GM12892 (cell line): Measurements from ENCODE around the gene CYP4A11.
"Not testable (repeated sequence)": the region's sequence is repeated elsewhere in the genome, so short reads cannot be mapped to it uniquely, and the experiment has no call there.

Experiments
- DNase-seq: peaks from one replicate; pipeline ENCODE4 v3.0.0; 2011; ENCODE audit not compliant: insufficient read length
- FAIRE-seq: peaks from 2 replicates; lab custom pipeline; 2011; peaks lifted over from hg19 to GRCh38; lab: Jason Lieb, UNC
- POLR2A ChIP-seq: IDR thresholded peaks from 2 replicates; pipeline ENCODE4 v1.6.1; 2011; ENCODE audit warnings: low read depth, low read length, control low read depth
- POLR2AphosphoS5 ChIP-seq: IDR thresholded peaks from 2 replicates; pipeline ENCODE4 v1.6.1; 2011; ENCODE audit warnings: low read depth, low read length, control low read depth
- TAF1 ChIP-seq: IDR thresholded peaks from 2 replicates; pipeline ENCODE4 v1.6.1; 2011; ENCODE audit warnings: low read depth, mild to moderate bottlenecking, control low read depth, low read length, borderline replicate concordance

The CYP4A11 gene

DNA sequence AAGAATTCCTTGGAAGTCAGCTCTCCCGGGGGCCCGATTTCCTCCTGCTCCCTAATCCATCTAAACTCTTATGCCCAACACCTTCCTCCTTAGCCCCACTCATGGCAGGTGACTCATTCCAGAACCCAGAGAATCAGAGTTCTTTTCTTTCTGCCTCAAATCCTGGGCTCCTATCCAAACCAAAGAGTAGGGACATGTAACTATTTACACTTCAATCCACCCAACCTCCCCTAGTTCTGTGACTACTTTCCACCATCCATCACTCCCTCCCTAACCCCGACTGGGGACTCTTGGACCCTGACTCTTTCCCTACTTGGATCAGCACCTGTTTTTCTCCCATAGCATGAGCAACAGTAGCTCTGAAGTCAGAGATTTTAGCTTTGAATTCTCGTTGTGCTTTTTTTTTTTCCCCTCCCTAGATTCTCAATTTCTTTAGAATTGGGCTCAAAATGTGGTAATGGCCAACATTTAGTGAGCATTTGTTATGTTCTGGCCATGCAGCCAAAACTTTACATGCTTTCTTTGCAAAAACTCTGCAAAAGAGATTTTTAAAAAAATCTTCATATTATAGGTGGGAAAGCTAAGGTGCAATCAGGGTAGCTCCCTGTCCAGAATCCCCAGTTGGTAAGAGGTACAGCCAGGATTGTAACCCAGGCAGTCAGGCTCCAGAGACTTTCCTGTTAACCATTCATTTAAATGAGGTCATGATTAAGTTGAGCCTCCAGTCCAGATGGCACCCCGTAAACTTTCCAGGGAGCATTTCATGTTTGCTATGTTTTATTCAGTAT is 7.5 kb upstream of the CYP4A11 start:
- no peak for DNase-seq
- FAIRE-seq, result no peak
- no peak for TF ChIP-seq POLR2AphosphoS5
- no peak for TF ChIP-seq TAF1
- TF ChIP-seq POLR2A, result no peak

- DNase-seq, FAIRE-seq: not testable (repeated sequence)
Measured at GRCh38 chr1:46947706-46948105, 6.4 kb upstream of the CYP4A11 start.

GRCh38 chr1:46942086-46942485 is 810 bp upstream of the CYP4A11 start:
- no peak for TF ChIP-seq POLR2A
- no peak for TF ChIP-seq TAF1
- TF ChIP-seq POLR2AphosphoS5, result no peak
- DNase-seq (no peak), FAIRE-seq (no peak)

DNA sequence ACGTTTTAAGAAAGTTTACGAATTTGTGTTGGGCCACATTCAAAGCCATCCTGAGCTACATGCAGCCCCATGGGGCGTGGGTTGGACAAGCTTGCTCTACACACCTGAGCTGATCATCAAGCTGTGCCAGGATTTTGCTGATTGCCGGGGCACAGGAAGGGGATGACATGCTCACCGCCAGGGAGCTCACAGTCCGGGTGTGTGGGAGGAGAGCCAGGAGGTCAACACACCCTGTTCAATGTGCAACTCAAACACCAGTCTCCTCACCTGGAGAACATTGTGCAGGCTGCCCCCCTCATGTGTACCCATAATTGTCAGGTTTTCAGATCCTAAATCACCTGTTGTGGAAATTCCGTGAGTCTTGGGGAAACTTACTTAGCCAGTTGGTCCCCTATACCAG is 969 bp downstream of the CYP4A11 start:
- FAIRE-seq, result no peak
- DNase-seq, result no peak
- TF ChIP-seq POLR2A, result no peak
- no peak for TF ChIP-seq POLR2AphosphoS5
- TF ChIP-seq TAF1, result no peak

GRCh38 chr1:46937270-46937669 is 4.0 kb downstream of the CYP4A11 start:
- TF ChIP-seq POLR2A (no peak), POLR2AphosphoS5 (no peak), TAF1 (no peak)
- FAIRE-seq (no peak), DNase-seq (no peak)

DNA sequence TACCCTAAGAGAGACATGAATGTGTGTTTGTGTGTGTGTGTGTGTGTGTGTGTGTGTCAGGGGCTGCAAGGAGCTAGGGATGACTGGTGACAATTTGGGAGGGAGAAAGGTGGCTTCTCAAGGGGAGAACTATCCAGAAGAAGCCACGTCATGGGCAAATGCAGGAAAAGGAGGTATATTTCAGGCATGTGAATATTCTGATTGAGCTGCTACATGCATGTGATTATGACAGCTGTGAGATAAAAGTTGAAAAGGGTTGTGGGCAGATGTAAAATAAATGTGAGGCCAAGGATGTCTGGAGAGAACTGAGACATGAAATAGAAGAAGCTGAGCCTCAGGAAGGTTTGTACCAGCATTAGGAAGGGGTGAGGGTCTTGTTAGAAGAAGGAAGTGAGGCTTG is 4.5 kb downstream of the CYP4A11 start:
- DNase-seq (no peak), FAIRE-seq (no peak)
- TF ChIP-seq POLR2AphosphoS5, result no peak
- TF ChIP-seq TAF1, result no peak
- no peak for TF ChIP-seq POLR2A

- not testable (repeated sequence) for DNase-seq
- peak; percentile 9 for FAIRE-seq
Measured at GRCh38 chr1:46934852-46935251, 6.4 kb downstream of the CYP4A11 start.

DNA sequence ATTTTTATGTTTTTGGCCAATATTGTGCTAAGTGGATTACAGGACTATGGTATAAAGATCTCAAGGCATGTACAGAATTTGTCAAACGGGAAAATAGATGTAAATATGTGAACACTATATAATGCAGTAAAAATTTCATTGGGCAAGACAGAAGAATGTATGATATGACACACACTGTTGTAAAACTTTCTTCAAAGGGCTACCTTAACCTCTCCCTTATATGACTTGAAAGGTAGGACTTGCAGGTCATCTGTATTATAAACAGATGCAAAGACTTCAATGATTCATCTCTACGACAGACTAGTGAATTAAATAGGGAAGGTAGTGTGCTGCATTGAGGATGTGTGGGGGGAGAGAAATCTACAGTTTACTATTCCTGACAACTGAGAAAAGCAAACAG is 9.3 kb downstream of the CYP4A11 start:
- not testable (repeated sequence) for FAIRE-seq, DNase-seq

DNA sequence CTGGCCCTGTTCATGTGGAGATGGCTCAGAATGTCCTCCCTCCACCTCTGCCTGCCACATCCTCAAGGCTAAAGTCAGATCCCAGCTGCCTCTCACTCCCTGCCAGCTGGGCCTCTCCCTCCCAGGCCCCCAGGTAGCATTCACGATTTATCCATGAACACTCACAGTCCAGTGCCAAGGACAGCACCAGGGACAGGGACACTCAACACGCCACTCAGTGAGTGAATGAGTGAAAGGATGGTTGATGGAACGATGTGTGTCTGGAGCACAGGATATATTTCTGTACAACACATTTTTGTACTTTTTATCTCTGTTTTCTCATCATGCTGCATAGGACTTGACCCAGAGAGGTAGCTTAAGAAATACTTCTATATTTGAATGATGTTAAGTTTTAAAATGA is 10.1 kb downstream of the CYP4A11 start:
- no peak for DNase-seq
- no peak for FAIRE-seq
- TF ChIP-seq POLR2A (no peak), POLR2AphosphoS5 (no peak), TAF1 (no peak)

- FAIRE-seq (no peak), DNase-seq (no peak)
- TF ChIP-seq POLR2A (no peak), TAF1 (no peak), POLR2AphosphoS5 (no peak)
Measured at GRCh38 chr1:46927249-46927835, 13.9 kb downstream of the CYP4A11 start.

DNA sequence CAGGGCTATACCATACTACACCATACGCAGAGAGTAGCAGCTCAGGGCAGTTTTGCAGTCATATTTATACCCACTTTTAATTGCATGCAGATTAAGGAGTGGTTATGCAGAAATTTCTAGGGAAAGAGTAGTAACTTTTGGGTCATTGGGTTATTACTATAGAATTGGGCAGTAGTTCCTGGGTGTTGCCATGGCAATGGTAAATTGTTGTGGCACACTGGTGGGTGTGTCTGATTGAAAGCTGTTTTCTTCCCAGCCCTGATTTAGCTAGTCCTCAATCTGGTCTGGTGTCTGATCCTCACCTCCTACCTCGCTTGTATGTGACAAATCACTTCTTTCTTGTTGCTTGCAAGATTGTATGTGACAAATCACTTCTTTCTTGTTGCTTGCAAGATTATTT is 30.5 kb downstream of the CYP4A11 start:
- no peak for TF ChIP-seq POLR2A
- TF ChIP-seq POLR2AphosphoS5, result no peak
- TF ChIP-seq TAF1, result no peak
- DNase-seq (no peak), FAIRE-seq (no peak)

DNA sequence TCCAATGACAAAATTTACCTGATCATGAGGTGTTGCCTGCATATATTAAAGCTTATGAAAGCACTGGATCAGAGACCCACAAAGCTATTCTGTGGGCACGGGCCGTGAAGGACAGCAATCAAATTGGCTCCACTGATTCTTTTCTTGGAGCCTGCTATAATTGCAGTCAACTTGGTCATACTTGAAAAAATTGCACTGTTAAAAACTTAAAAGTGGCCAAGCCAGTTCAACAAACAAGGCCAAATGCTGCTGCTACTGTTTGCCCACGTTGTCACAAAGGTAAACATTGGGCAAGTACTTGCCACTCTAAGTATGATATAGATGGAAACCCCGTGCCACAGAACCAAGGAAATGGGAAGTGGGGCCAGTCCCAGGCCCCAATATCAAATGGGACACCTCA is 37.8 kb downstream of the CYP4A11 start:
- FAIRE-seq (no peak), DNase-seq (no peak)
- TF ChIP-seq POLR2A (no peak), POLR2AphosphoS5 (no peak), TAF1 (no peak)
